Esophagus muscularis mucosa (tissue), 4 donors: Measurements from ENCODE around the gene PDE3A.

Experiments
- CTCF ChIP-seq, 3 experiments: fragments of 200-600 bp in 2 of 3; fragments of 450-650 bp in 1 of 3; sonication (generic) in 2 of 3; IDR thresholded peaks; one replicate each; pipeline ENCODE4 v1.5.1; 2017 to 2019; ENCODE audit warnings: antibody characterized with exemption in 3 of 3, mild to moderate bottlenecking in 2 of 3, moderate library complexity in 1 of 3
- EP300 ChIP-seq: sonication (generic); formaldehyde crosslinking; IDR thresholded peaks from one replicate; pipeline ENCODE4 v1.6.1; 2017; ENCODE audit warnings: antibody characterized with exemption
- POLR2A ChIP-seq: fragments of 450-650 bp; IDR thresholded peaks from one replicate; pipeline ENCODE4 v1.6.1; 2017; ENCODE audit warnings: antibody characterized with exemption, moderate library complexity, mild to moderate bottlenecking, low read depth
- POLR2AphosphoS5 ChIP-seq, 2 donors: sonication (generic); formaldehyde crosslinking; IDR thresholded peaks; one replicate each; pipeline ENCODE4 v1.6.1; 2017; ENCODE audit warnings: antibody characterized with exemption in 2 of 2

GRCh38 chr12:20339060-20339459, 29.3 kb upstream of the PDE3A start:
- no peak for TF ChIP-seq POLR2AphosphoS5 (IDR thresholded peaks at IDR 0.05)
- no peak for TF ChIP-seq CTCF (IDR thresholded peaks at IDR 0.05)
- no peak for TF ChIP-seq POLR2A
- no peak for TF ChIP-seq EP300
